ENCODE data around the gene FAM131A.

GRCh38 chr3:184346480-184347190 is 9.2 kb downstream of the FAM131A start:
- TF ChIP-seq CTCF (conservative IDR thresholded peaks at IDR 0.05; ENCODE audit: low read depth, low read length) (no peak), EZH2 (IDR thresholded peaks at IDR 0.05; ENCODE audit: borderline replicate concordance, low read depth, low read length, poor library complexity, severe bottlenecking) (no peak)
